B cell (primary cell): ENCODE results near the gene PCNX3. TPM values are rescaled to one million over a fixed set of nuclear protein-coding genes. Genes with fewer than 3 reads are reported as not detected.

Source experiments
- ATAC-seq: fragments of 200-7000 bp; cut with Tn5 transposase; one replicate; pipeline ENCODE4 v1.10.0; 2021; ENCODE audit warnings: low read depth, mild to moderate bottlenecking, moderate number of reproducible peaks, moderate library complexity
- CTCF ChIA-PET: fragments of 350-600 bp; sonication (Branson Sonifier 250); formaldehyde crosslinking; loops from one replicate; lab custom pipeline; 2021; ENCODE audit warnings: antibody characterized with exemption, inconsistent platforms; lab: Charles Lee
- POLR2A ChIA-PET: fragments of 350-600 bp; sonication (Branson Sonifier 250); formaldehyde crosslinking; loops from one replicate; lab custom pipeline; 2021; ENCODE audit warnings: antibody characterized with exemption; lab: Charles Lee
- DNase-seq: peaks from one replicate; pipeline ENCODE4 v3.0.0; 2013
- H2AFZ ChIP-seq: 2 replicates; pipeline ENCODE4 v1.6.1; 2012; ENCODE audit warnings: mild to moderate bottlenecking, low read depth, low read length; ENCODE audit not compliant: insufficient read depth, poor library complexity, severe bottlenecking
- H3K27ac ChIP-seq, 2 donors: 1 replicate in 1 of 2; 2 replicates in 1 of 2; pipeline ENCODE4 v1.5.1; 2012 to 2013; ENCODE audit warnings: low read length in 2 of 2, mild to moderate bottlenecking in 2 of 2, moderate library complexity in 1 of 2
- H3K27me3 ChIP-seq, 4 experiments: fragments of 200-600 bp in 1 of 4; sonication (generic) in 1 of 4; replicated peaks in 1 of 4; 1 replicate in 2 of 4; 2 replicates in 2 of 4; pipeline versions ENCODE4 v1.6.1 to v1.7.0; 2013 to 2016; ENCODE audit warnings: low read length in 3 of 4, mild to moderate bottlenecking in 2 of 4, mixed read lengths in 1 of 4, moderate library complexity in 1 of 4; ENCODE audit not compliant: insufficient read depth in 4 of 4, control insufficient read depth in 3 of 4; ENCODE audit errors: control extremely low read depth in 1 of 4
- H3K36me3 ChIP-seq, 2 experiments: replicated peaks in 1 of 2; 1 replicate in 1 of 2; 2 replicates in 1 of 2; pipeline versions ENCODE4 v1.6.1 to v1.7.1; 2013; ENCODE audit warnings: low read length in 1 of 2; ENCODE audit not compliant: insufficient read depth in 2 of 2, control insufficient read depth in 1 of 2; ENCODE audit errors: control extremely low read depth in 1 of 2, extremely low read depth in 1 of 2
- H3K4me1 ChIP-seq, 2 donors: fragments of 200-600 bp in 1 of 2; sonication (generic) in 1 of 2; 1 replicate in 1 of 2; 2 replicates in 1 of 2; pipeline versions ENCODE4 v1.5.1 to v1.6.1; 2013 to 2017; ENCODE audit warnings: low read length in 2 of 2; ENCODE audit not compliant: control insufficient read depth in 2 of 2, insufficient read depth in 2 of 2
- H3K4me2 ChIP-seq: replicated peaks from 2 replicates; pipeline ENCODE3; 2012; ENCODE audit warnings: mild to moderate bottlenecking, low read depth, low read length; ENCODE audit not compliant: poor library complexity, severe bottlenecking
- H3K4me3 ChIP-seq, 5 experiments: fragments of 200-600 bp in 1 of 5; sonication (generic) in 1 of 5; 1 replicate in 3 of 5; 2 replicates in 2 of 5; pipeline versions ENCODE4 v1.5.1 to v1.7.0; 2011 to 2016; ENCODE audit warnings: low read length in 4 of 5, mild to moderate bottlenecking in 4 of 5, low read depth in 2 of 5, control low read depth in 1 of 5, moderate library complexity in 1 of 5; ENCODE audit not compliant: insufficient read depth in 1 of 5; ENCODE audit errors: control extremely low read depth in 1 of 5, extremely low read depth in 1 of 5
- H3K79me2 ChIP-seq: fragments of 200-600 bp; sonication (generic); one replicate; pipeline ENCODE4 v1.6.0; 2016; ENCODE audit warnings: low read length; ENCODE audit not compliant: control insufficient read depth, insufficient read depth
- H3K9ac ChIP-seq: fragments of 200-600 bp; sonication (generic); 2 replicates; pipeline ENCODE4 v1.6.1; 2017; ENCODE audit warnings: mild to moderate bottlenecking, low read length, moderate library complexity
- H3K9me3 ChIP-seq, 3 donors: one replicate each; pipeline versions ENCODE4 v1.6.1 to v1.7.1; 2013; ENCODE audit warnings: low read length in 2 of 3; ENCODE audit not compliant: control insufficient read depth in 2 of 3, insufficient read depth in 1 of 3; ENCODE audit errors: control extremely low read depth in 1 of 3
- H4K20me1 ChIP-seq: 2 replicates; pipeline ENCODE4 v1.6.0; 2012; ENCODE audit warnings: mild to moderate bottlenecking, low read length; ENCODE audit not compliant: insufficient read depth, control insufficient read depth, poor library complexity, severe bottlenecking
- H3K27ac Mint-ChIP-seq: one replicate; pipeline ENCODE4 v1.8.0; 2021; ENCODE audit warnings: mixed read lengths
- H3K27me3 Mint-ChIP-seq: one replicate; pipeline ENCODE4 v1.8.0; 2021; ENCODE audit warnings: mixed read lengths
- H3K4me1 Mint-ChIP-seq: one replicate; pipeline ENCODE4 v1.8.0; 2021; ENCODE audit warnings: mixed read lengths
- H3K4me3 Mint-ChIP-seq: one replicate; pipeline ENCODE4 v1.8.0; 2021; ENCODE audit warnings: mixed read lengths
- H3K9me3 Mint-ChIP-seq: one replicate; pipeline ENCODE4 v1.8.0; 2022; ENCODE audit warnings: mixed read lengths; ENCODE audit not compliant: insufficient read depth
- CTCF ChIP-seq: fragments of 200-600 bp; IDR thresholded peaks from one replicate; pipeline ENCODE4 v1.8.0; 2022; ENCODE audit warnings: antibody characterized with exemption, mild to moderate bottlenecking
- EZH2 ChIP-seq: IDR thresholded peaks from 2 replicates; pipeline ENCODE4 v1.6.1; 2012; ENCODE audit warnings: borderline replicate concordance, low read depth, mild to moderate bottlenecking, moderate library complexity, low read length; ENCODE audit not compliant: insufficient read depth, poor library complexity, severe bottlenecking
- WGBS: methylation state at CpG from one replicate; pipeline ENCODE4 v1.1.5; 2013; ENCODE audit warnings: missing lambda C conversion rate; ENCODE audit not compliant: insufficient coverage; 5-methylcytosine and 5-hydroxymethylcytosine counted together
- intact Hi-C: fragments of 100-400 bp; cut with micrococcal nuclease; formaldehyde crosslinking; loops from one replicate; pipeline ENCODE4 v1.10.0; 2022
- polyA plus RNA-seq: library from polyadenylated mRNA; depleted of rRNA; stranded (reverse); fragments of >200 nt; gene quantifications from 2 replicates; pipeline ENCODE4 v1.2.3, GENCODE V29; 2012
- total RNA-seq, 2 donors: library from RNA; stranded (reverse); fragments of 120-200 nt in 1 of 2; gene quantifications; 1 replicate in 1 of 2; 2 replicates in 1 of 2; pipeline versions ENCODE4 v1.2.3 to v1.2.4, GENCODE V29; 2013 to 2022

The PCNX3 gene
- total and polyA plus RNA-seq, 2 donors (not counting 1 experiment from before 2014, with no cell fraction given) = 61.5 to 62.8 TPM

GRCh38 chr11:65591939-65592857, 23.4 kb upstream of the PCNX3 start:
- TF ChIP-seq CTCF = no peak
- TF ChIP-seq EZH2 = no peak
- H3K27me3 Mint-ChIP-seq = no peaks in the 10 kb centered on the region
- CTCF ChIA-PET = interaction anchor here (0.6 to 9.7 kb wide), 10 partner anchors 11 to 49 kb away, joined by 3 to 144 read pairs (median 6); partner anchors contain the start of genes EHBP1L1, FAM89B, PCNX3 and ZNRD2
- H3K9me3 Mint-ChIP-seq = no peaks in the 10 kb centered on the region
- DNase-seq = no peak
- Histone ChIP-seq H3K27ac (no peak overlapping the region), H4K20me1 (peaks cover 24% of the 10 kb centered on the region), H3K4me3 (no peak overlapping the region), H3K9me3 (no peaks in the 10 kb centered on the region), H3K79me2 (no peaks in the 10 kb centered on the region), H3K36me3 (peaks cover 0 to 34% of the 10 kb centered on the region in 2 experiments), H3K4me1 (peaks cover 29 to 45% of the 10 kb centered on the region in 2 donors), H3K9ac (no peak overlapping the region), H2AFZ (no peak overlapping the region), H3K27me3 (no peaks in the 10 kb centered on the region), H3K4me2 (no peak overlapping the region)
- POLR2A ChIA-PET = interaction anchor here (0.6 to 1.5 kb wide), 3 partner anchors 11 to 17 kb away, joined by 4 to 9 read pairs (median 5); partner anchors contain the start of gene EHBP1L1
- H3K4me1 Mint-ChIP-seq = peaks cover 39% of the 10 kb centered on the region
- intact Hi-C loops = no loop called here
- no peak overlapping the region for H3K4me3 Mint-ChIP-seq
- 94% methylated on average over 97 of the region's 106 CpGs for WGBS
- no peak overlapping the region for H3K27ac Mint-ChIP-seq
- no peak for ATAC-seq
